Measurements from ENCODE around the gene GOLGA8G.
"Not testable (repeated sequence)": the region's sequence is repeated elsewhere in the genome, so short reads cannot be mapped to it uniquely, and the experiment has no call there.

Gene GOLGA8G

GRCh38 chr15:28532954-28533353 is at the start of gene GOLGA8G:
TSS of gene GOLGA8G (minus strand) at chr15:28532971. CDS start at chr15:28532909, 62 bp downstream.
- in situ Hi-C loops (cut with MboI; ENCODE audit: low sequenced_read_pairs, unreplicated experiment); DNase-seq (ENCODE audit: low spot score): not testable (repeated sequence)

GRCh38 chr15:28573351-28573750 is 40.6 kb upstream of the GOLGA8G start:
- in situ Hi-C loops (cut with MboI; ENCODE audit: low sequenced_read_pairs, unreplicated experiment); DNase-seq (ENCODE audit: low spot score): not testable (repeated sequence)

- in situ Hi-C loops (cut with MboI; ENCODE audit: low sequenced_read_pairs, unreplicated experiment); DNase-seq (ENCODE audit: low spot score): not testable (repeated sequence)
Measured at GRCh38 chr15:28553268-28553667, 20.5 kb upstream of the GOLGA8G start, which contains the start of gene GOLGA6L25. TSS of gene GOLGA6L25 (plus strand) at chr15:28553568. CDS start at chr15:28553629, 61 bp downstream.

- DNase-seq (ENCODE audit: low spot score); in situ Hi-C loops (cut with MboI; ENCODE audit: low sequenced_read_pairs, unreplicated experiment): not testable (repeated sequence)
Measured at GRCh38 chr15:28515208-28515607, 17.6 kb downstream of the GOLGA8G start.

- in situ Hi-C loops (cut with MboI; ENCODE audit: low sequenced_read_pairs, unreplicated experiment); DNase-seq (ENCODE audit: low spot score): not testable (repeated sequence)
Measured at GRCh38 chr15:28514128-28514527, 18.6 kb downstream of the GOLGA8G start.

- DNase-seq (ENCODE audit: low spot score); in situ Hi-C loops (cut with MboI; ENCODE audit: low sequenced_read_pairs, unreplicated experiment): not testable (repeated sequence)
Measured at GRCh38 chr15:28508217-28508889, 24.4 kb downstream of the GOLGA8G start.

GRCh38 chr15:28481340-28481739 is 51.4 kb downstream of the GOLGA8G start:
- DNase-seq (ENCODE audit: low spot score); in situ Hi-C loops (cut with MboI; ENCODE audit: low sequenced_read_pairs, unreplicated experiment): not testable (repeated sequence)

Data from GM13976 (cell line).